Fibroblast of peridontal ligament (primary cell): Measurements from ENCODE around the gene XRCC4.
A peak's percentile ranks its signal among the peaks of the same experiment; 100 is the strongest.
"Not testable (repeated sequence)": the region's sequence is repeated elsewhere in the genome, so short reads cannot be mapped to it uniquely, and the experiment has no call there.

Source experiments
- DNase-seq: peaks from one replicate; pipeline ENCODE4 v3.0.0-alpha.2; 2010; ENCODE audit errors: extremely low read depth

The XRCC4 gene

DNA sequence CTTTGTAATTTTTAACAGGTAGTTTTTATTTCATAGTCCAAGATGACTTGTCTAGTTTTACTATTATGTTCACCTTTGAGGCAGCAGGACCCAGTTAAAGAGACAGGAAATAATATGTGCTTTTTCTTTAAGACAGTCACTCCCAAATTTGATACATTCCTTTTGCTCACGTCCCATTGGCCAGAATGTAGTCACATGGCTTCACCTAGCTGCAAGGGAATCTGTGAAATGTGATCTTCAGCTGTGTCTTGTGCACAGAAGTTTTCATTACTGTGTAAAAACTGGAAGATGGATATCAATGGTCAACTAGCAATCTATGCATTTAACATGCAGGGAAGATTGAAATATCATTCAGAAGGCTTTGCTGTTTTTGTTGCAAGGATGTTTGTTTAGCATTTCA is 41.1 kb downstream of the XRCC4 start:
- no peak for DNase-seq

DNA sequence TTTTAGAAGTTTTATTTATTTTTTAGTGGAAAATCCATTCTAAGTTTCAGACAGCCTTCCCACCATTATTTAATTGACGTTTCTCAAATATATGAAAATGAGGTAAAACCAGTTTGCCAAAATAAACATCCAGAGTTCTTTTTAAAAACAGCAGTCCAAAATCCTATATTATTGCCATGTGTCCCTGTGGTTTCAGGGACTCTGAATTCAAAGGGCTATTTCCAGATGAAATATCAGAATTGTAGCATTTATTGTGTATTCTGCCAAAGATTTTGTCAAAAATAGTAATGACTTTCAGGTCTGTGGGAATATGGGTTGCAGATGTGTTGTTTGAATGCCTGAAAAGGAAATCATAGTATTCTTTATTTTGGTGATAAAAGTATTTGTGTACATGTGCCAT is 41.6 kb downstream of the XRCC4 start:
- peak; percentile 20 for DNase-seq

DNA sequence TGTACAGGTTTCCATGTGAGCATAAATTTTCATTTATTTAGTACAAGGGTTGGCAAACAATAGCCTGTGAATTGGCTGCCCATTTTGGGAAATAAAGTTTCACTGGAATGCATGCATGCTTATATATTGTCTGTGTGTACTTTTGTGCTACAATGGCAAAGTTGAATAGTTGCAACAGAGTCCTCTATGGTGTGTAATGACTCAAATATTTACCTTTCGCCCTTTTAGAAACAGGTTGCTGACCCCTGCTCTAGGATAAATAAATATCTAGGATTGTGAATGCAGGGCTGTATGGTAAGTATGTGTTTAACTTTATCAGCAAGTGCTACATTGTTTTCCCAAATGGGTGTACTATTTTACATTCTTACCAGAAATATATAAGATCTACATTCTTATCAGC is 47.2 kb downstream of the XRCC4 start:
- no peak for DNase-seq

DNA sequence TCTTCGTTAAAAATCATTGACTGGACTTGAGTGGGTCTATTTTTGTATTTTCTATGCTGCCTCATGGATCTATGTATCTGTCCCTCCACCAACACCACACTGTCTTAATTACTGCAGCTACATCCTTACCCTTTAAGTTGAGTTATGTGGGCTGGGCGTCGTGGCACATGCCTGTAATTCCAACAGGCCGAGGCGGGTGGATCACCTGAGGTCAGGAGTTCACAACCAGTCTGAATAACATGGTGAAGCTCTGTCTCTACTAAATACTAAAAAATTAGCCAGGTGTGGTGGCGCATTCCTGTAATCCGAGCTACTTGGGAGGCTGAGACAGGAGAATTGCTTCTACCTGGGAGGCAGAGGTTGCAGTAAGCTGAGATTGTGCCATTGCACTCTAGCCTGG is 48.2 kb downstream of the XRCC4 start:
- no peak for DNase-seq

DNA sequence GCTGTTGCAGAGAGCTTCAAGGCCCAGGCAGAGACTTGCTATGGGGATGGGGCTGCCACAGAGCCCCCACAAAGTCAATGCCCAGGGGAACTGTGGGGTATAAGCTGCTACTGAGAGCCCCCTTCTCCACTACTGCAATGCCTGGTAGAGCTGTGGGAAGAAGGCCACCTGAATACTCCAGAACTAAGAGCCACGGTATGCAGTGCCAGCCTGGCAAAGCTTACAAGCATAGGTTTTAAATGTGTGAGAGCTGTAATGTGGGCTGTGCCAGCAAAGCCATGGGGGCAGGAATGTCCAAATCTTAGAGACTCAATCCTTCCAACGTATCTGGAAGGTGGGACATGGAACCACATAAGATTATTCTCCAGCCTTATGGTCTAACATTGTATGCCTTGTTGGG is 49.2 kb downstream of the XRCC4 start:
- DNase-seq = no peak

DNA sequence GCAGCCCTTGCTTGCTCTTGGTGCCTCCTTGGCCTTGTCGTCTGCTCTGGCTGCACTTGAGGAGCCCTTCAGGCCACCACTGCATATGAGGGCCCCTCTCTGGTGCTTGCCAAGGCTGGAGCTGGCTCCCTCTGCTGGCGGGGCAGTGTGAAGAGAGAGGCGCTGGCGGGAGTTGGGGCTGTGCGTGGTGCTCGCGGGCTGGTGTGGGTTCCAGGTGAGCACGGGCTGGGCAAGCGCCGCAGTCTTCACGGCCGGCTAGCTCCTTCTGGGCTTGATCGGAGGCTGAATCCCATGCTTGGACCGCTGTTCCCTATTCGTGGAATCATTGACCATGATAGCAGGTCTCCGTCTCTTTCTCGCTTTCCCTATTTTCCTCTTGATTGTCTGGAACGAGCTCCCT is 56.5 kb downstream of the XRCC4 start:
- DNase-seq = no peak

DNA sequence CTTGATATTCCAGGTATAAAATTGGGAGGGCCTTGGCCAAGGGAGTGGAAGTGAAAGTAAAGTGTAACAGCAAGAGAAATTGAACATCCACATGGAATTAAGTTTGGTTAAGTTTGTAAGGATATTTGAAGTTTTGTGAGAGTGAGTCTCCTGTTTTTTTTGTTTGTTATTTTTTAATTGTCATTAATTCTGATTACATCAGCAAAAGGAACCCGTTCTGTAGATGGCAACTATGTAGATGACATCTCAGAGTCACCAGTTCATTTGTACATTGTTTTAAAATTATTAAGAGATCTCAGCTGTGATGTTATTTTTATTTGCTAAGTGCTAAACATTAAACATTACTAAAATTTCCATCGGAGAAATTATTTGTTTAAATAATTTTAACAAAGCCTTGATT is 65.2 kb downstream of the XRCC4 start:
- no peak for DNase-seq

DNA sequence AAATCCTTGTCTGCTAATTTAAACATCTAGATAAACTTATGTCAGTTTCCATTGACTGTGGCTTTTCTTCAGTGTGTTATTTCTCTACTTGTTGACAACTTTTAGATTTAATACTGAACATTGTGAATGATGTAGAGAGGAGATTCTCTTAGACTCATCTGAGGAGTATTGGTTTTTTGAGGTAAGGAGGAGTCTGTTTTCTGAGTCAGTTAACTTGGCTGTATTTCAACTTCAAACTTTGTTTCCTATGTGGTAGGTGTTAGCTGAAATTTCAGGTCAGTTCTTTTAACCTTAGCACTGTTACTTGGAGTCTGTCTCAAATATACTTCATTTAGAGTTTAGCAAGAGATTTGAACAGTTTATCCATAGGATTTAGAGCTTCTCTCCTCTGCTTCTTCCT is 67.9 kb downstream of the XRCC4 start:
- peak; percentile 2 for DNase-seq

DNA sequence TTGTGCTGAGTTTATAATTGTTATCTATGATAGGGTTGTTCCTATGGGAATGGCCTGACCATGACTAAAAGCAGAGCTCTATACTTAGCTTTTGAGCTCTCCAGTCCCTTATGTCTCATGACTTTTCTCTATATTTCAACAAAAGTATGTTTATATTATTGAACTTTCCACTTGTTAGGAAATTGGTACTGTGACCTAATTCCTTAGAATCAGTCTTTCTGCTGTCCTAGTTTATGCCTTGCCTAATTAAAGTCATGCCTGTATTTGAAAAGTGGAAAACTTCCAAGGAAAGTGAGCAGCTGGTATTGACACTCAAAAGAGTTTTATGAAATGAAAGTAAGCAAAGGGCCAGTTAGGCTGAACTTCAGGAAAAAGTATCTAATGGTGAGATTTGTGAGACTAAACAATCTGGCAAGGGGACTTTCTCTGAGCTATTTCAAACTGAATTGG is 68.6 kb downstream of the XRCC4 start:
- DNase-seq = peak; percentile 84

DNA sequence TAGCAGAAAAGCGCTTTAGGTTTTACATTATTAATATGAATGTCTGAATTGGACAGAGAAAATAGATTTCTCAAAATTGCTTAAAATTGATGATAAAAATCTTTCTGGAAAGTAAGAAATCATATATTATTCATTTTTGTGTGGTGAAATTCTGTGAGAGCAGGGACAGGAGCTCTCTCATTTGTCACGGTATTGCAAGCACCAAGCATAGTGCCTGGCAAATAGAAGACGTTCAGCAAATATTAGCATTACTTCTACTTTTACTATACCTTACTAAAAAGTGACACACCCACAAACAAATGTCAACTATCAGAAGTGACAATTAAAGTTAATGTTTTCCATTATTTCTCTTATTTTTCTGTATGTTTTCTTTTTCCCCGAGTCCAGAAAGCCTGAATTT is 69.1 kb downstream of the XRCC4 start:
- DNase-seq = no peak

DNA sequence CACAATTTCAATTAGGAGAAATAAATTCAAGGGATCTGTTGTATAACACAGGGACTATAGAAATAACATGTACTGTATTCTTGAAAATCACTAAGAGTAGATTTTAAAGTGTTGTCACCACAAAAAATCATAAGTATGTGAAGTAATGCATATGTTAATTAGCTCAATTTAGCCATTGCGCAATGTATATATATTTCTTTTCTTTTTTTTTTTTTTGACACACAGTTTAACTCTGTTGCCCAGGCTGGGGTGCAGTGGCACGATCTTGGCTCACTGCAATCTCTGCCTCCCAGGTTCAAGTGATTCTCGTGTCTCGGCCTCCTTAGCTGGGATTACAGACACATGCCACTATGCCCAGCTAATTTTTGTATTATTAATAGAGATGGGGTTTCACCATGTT is 70.2 kb downstream of the XRCC4 start:
- DNase-seq = no peak

DNA sequence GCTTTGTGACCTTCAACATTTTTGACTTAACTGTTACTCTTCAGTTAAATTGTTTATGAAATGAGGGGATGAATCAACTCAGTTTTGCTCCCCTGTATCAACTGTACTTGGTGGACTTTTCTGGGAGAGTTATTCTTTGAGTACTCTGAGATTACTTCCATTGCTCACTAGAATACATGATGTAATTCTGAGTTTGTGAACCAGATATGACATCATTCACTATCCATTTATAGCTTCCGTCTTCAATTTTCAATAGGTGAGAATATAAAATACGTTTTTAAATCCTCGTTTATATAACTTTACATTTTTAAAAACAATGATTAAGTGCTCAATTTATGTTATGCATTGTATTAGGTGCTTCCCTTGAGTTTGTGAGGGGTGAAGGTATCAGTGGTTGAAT is 71.0 kb downstream of the XRCC4 start:
- no peak for DNase-seq

DNA sequence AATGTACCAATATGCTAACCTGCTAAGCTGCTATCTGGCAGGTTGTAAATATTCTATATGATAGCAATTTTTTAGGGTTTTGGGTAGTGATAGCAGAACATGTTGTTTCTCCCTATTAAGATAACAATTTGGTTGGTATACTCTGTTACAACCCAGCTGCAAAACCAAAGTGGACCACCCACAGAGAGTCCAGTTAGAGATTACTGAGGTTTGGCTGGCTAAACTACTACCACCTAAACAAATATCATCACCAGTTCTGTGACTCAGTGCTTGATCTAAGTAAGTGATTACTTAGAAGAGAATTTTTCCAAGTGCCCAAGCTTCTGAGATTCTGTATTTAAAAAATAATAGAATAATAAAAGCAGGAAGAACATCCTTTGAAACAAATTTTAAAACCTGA is 72.3 kb downstream of the XRCC4 start:
- DNase-seq = peak; percentile 40

DNA sequence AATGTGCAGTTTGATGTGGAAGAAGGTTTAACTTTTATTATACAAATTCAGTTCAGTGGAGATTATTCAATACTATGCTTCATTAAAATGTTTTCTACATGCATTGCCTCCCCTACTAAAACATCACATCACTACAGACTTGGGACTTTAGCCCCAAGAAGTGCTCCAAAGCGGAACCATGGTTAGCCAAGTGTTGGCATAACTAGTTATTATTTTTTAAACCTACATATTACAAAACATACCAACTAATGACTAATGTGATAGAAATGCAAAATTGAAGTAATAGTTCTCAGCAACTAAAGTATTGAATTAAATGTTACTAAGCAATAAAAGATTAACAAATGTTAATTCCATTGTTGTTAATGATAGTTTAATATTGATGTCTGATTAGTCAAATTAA is 74.5 kb downstream of the XRCC4 start:
- DNase-seq = peak; percentile 34

DNA sequence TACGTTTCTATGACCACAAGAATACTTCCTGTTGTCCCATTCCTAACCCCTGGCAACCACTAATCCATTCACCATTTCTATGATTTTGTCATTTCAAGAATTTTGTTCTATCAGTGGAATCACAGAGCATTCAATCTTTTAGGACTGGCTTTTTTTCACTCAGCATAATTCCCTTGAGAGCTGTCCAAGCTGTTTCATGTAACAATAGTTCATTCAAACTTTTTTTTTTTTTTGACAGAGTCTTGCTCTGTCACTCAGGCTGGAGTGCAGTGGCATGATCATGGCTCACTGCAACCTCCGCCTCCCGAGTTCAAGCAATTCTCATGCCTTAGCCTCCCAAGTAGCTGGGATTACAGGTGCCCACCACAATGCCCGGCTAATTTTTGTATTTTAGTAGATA is 75.6 kb downstream of the XRCC4 start:
- not testable (repeated sequence) for DNase-seq

DNA sequence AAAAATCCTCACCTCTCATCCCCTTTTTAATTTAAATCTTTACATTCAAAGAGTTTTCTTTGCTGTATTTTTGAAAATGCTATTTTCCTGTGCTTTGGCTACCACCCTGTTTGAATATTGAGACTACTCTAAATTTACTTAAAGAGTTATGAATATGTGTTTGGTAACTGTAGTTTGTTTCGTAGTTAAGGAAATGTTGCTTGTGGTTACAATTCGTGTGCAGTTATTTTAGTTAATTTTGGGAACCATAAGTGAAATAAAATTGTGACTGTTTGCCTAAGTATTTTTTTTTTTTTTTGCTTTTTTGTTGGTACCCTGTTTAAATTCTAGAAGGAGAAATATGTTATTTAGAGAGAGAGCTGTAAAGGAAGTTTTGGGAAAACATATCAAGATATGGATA is 78.7 kb downstream of the XRCC4 start:
- DNase-seq = no peak

DNA sequence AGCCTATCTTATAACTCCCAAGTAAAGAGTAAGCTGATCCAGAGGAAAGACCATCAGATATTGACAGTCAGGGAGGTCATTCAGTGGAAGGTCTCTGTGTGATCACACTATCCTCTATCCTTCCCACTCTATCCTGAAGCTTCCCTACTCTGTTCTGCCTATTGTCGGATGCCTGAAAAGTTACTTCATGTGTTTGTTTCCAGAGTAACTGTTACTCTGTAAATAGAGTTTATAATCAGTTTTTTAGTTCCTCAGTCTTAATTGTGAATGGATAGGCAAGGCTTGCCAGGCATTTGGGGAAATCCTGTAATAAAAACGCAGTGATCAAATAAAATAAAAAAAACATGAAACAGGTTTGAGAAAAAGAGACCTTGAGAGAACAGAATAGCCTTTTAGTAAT is 79.8 kb downstream of the XRCC4 start:
- no peak for DNase-seq

DNA sequence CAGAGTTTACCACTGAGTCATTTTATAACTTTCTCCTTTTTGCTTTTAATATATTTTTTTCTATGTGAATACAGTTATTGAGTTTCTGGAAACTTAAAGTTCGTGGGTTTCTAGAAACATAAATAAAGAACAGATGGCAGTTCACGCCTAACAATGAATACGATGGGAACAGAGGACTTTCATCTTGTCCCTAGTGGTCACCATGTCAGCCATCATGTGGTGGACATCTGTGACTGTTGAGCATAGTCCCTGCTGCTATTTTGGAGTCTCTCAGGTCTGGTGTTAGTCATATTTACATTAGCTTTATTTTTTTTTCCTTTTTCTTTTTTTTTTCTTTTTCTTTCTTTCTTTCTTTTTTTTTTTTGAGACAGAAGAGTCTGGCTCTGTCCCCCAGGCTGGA is 85.3 kb downstream of the XRCC4 start:
- peak; percentile 35 for DNase-seq

DNA sequence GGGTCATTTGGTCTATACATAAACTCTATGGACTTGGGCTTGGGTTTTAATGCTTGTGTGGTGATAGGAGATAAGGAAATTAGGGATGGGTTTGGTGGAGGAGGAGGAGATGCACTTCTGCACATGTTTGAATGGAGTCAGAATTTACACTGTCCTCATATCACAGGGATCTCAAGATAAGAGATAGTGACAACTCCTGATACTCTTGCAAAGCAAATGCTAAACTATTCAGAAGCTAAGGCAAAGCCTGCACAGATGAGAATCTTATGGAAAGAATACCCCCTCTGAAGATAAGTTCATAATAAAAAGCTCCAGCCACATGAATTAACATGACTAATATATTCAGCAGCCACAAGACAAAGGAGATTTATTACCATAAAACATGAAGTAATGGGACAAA is 90.2 kb downstream of the XRCC4 start:
- no peak for DNase-seq

DNA sequence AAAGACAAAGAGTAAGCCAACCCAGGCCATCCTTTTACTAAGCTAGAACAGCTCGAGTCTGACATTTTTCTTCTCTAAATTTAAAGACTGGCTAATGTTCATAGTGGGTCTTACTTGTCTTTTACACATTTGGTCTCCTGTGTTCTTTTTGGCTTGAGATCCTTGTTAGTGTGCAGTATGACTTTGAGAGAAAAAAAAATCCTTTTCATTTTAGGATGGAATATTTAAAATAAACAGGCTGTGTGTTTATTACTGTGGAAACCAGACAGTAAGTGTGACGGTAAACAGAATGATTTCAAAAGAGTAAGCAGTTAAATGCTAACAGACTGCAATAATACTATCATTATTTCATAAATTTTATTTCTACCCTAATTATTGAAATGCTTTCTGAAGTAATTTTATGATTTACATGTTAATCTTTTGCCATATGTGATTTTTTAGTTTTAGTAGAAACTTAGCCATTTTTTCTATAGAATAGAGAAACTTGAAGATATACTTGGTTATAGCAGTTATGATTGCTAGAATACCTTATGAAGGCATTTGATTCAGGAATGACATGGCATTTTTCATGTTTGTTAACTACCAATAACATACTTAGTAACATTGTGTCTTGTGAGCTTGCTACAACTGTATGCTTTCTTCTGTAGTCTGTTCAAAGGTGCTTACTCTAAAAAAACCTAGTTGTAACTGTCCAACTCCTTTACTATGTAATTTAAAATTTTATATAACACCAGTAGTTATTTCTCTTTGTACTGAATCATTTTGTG is 92.4 kb downstream of the XRCC4 start:
- no peak for DNase-seq

DNA sequence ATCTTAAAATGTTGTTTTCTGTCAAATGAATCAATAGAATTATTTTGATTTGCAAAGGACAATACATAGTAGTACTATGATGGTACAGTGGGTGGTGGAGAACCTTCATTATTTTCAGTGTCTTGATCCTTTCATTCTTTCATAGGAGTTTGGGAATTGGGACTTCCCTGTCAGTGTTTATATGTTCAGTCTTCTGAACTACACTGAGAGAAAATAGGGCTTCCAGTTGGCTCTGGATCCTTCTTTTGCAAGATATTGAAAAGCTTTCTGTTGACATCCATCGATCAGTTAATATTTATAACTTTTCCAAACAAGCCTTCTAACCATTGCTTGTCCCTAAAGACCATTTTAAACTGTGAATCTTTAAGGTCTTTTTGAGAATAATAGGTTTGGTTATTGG is 94.7 kb downstream of the XRCC4 start:
- no peak for DNase-seq

DNA sequence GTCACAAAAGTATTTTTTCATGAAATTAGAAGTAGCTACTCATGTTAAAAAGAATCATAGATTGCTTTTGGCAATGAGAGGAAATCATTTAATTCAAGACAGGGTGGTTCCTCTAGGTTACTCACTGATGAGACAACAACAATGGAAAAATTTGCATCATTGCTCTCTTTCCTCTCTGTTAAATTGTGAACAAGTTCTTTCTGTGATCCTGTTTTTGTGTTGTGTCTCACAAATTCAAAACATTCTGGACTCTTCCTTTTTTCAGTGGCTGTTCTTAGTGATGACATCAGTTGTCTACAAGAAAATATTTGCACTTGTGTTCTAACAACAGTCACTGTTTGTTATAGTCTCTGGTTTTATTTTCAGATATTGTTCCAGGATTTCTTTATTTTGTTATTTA is 95.3 kb downstream of the XRCC4 start:
- DNase-seq = peak; percentile 42

DNA sequence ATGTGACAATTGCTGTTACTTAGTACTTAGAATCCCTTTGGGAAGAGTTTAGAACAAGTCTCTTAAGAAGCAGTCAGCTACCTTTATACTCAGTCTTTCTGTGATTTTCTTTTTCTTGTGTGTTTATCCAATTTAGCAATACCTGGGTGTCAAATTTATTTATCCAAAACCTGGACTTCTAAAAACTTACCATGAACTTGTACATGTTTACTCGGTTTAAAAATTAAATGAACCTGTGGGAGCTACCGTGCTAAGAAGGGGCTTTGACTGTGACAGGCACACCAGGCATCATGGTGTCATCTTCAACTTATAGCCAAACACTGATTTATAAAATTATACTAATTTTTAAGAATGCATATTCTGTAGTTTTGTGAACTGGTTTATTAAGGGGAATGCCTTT is 96.5 kb downstream of the XRCC4 start:
- DNase-seq = no peak

DNA sequence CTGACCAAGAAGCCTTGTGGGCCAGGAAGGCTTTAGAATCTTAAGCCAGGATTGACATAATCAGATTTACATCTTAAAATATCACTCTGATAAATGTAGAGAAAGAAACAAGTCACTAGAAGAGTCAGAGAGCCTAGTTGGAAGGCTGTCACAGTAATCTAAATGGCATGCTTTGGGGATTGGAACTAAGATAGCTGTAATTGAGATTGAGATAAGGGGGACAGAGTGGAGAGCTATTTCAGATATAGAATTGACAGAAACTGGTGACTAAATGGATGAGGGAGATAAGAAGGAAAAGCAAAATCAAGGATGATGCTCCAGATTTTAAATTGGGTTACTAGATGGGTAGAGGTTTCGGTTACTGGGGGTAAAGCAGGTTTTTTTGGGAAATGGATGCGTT is 100.5 kb downstream of the XRCC4 start:
- no peak for DNase-seq
